Activated CD4-positive, CD25-positive, alpha-beta regulatory T cell treated with anti-CD3 and anti-CD28 coated beads, Interleukin-2, amount 50 U/mL, for 72 hours (primary cell): Measurements from ENCODE around the gene IP6K2.

ENCODE experiments used
- DNase-seq: peaks from one replicate; pipeline ENCODE4 v3.0.0; 2021

The IP6K2 gene

GRCh38 chr3:48688032-48688736 lies 28.8 kb downstream of the IP6K2 start:
- DNase-seq, result no peak

GRCh38 chr3:48687220-48687678 lies 29.8 kb downstream of the IP6K2 start:
- DNase-seq, result no peak

GRCh38 chr3:48686538-48687219 lies 30.3 kb downstream of the IP6K2 start:
- DNase-seq, result no peak

- DNase-seq, result peak; percentile 93
These were observed 31.2 kb downstream of the IP6K2 start, which contains the start of gene NCKIPSD for GRCh38 chr3:48685603-48686511. NCKIPSD (minus strand) TSS chr3:48685915; CDS start chr3:48685807, 108 bp downstream.

GRCh38 chr3:48685293-48685602 lies 31.8 kb downstream of the IP6K2 start:
- DNase-seq, result no peak

- no peak for DNase-seq
These were observed 32.4 kb downstream of the IP6K2 start for GRCh38 chr3:48684480-48685143.

- no peak for DNase-seq
These were observed 33.0 kb downstream of the IP6K2 start for GRCh38 chr3:48684054-48684349.

GRCh38 chr3:48682786-48683185 lies 34.2 kb downstream of the IP6K2 start:
- DNase-seq, result no peak

GRCh38 chr3:48681974-48682610 lies 34.9 kb downstream of the IP6K2 start:
- DNase-seq, result no peak

GRCh38 chr3:48681541-48681880 lies 35.5 kb downstream of the IP6K2 start:
- DNase-seq, result no peak

GRCh38 chr3:48680811-48681540 lies 36.0 kb downstream of the IP6K2 start:
- DNase-seq, result no peak

GRCh38 chr3:48679411-48680391 lies 37.3 kb downstream of the IP6K2 start:
- no peak for DNase-seq

- no peak for DNase-seq
These were observed 38.2 kb downstream of the IP6K2 start for GRCh38 chr3:48678566-48679380.

- no peak for DNase-seq
These were observed 39.0 kb downstream of the IP6K2 start for GRCh38 chr3:48678056-48678455.

- DNase-seq, result no peak
These were observed 42.5 kb downstream of the IP6K2 start for GRCh38 chr3:48674505-48674904.

GRCh38 chr3:48672522-48672921 lies 44.5 kb downstream of the IP6K2 start:
- DNase-seq, result no peak

- no peak for DNase-seq
These were observed 52.1 kb downstream of the IP6K2 start for GRCh38 chr3:48664929-48665328.

- no peak for DNase-seq
These were observed 52.7 kb downstream of the IP6K2 start for GRCh38 chr3:48664313-48664644.

- DNase-seq, result peak; percentile 92
These were observed 53.3 kb downstream of the IP6K2 start for GRCh38 chr3:48663489-48664312.
